HG03175 (cell line): ENCODE data around the gene ARHGAP26.

Source experiments
- ATAC-seq: cut with Tn5 transposase; IDR thresholded peaks from one replicate; pipeline ENCODE4 v1.9.1; 2021; ENCODE audit warnings: mild to moderate bottlenecking, moderate library complexity; ENCODE audit not compliant: unreplicated experiment

Gene ARHGAP26

DNA sequence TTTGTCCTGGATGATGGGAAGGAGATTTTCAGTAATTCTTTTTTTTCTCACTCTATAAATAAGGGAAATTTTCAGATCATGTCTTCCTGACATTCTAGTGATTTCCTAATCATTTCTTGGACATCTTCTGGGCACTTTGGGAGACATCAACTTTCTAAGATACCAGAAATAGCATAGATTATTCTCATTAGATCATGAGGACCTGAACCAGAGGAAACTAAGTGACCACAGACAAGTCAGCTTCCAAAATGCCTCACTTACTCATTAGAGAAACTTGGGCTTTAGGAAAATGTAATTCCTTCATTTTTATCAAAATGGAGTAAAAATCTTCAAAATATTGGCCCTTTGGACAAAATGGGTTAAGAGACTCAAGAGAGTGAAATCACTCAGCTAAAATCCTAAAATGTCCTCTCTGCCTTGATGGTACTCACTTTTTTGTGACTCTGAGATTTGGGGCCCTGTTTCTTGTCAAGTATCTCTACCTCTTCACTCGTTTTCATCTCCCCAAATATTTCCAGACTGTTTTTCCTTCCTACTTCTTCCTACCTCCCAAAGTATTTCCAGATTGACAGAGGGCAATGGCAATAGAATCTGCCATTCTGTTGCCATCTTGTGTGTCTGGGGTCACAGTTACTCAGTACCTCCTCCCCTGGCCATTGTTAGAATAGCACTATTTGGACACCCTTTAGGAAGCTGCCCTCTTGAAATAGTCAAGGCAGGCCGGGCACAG, 438.8 kb downstream of the ARHGAP26 start:
- ATAC-seq: no peak

DNA sequence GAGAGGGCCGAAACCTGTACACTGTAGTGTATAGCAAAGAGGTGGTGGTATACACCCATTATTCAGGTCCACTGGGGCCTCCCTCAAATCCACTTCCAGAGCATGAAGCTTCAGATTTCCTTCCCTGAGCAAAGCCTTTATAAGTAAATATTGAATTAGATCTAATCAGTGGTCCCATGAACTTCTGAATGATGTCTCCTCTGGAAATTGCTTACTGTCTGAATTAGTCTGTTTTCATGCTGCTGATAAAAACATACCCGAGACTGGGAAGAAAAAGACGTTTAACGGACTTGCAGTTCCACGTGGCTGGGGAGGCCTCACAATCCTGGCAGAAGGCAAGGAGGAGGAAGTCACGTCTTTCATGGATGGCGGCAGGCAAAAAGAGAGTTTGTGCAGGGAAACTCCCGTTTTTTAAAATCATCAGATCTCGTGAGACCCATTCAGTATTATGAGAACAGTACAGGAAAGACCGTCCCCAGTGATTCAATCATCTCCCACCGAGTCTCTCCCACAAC, 439.8 kb downstream of the ARHGAP26 start:
- ATAC-seq: no peak

DNA sequence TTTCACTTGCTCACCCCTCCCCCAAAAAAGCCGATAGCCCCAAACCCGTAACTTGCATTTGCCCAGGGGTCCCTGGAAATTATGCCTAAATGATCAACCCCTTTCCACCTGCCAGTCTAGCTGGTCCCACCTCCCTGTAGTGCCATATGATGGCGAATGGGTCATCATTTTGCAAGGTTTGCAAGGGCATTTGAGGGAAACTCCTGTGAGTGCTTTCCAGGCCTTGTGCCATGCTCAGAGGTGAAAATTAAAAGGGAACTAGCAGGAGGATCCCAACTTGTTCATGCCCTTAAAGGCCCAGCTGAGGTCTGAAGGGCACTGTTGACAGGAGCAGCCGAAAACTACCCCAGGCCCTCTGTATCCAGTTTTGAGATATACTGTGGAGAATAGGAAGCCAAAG, 440.4 kb downstream of the ARHGAP26 start:
- no peak for ATAC-seq

DNA sequence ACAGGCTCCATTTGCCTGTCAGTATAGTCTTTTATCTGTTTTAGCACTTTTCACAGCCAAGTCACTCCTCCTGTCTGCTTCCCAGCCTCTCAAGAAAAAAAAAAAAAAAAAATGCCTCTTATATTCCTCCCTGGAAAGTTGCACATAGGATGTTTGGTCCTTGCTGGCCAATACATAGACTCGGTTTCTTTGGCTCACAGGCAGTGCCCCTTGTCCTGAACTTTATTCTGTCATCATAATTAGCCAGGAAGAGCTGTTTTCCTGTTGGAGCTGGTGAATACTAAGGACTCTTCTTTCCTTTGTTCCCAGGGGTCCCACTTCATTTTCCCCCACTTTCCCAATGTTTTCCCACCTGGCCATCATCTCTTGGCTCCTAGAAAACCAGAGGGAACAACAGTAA, 442.1 kb downstream of the ARHGAP26 start:
- ATAC-seq: no peak

DNA sequence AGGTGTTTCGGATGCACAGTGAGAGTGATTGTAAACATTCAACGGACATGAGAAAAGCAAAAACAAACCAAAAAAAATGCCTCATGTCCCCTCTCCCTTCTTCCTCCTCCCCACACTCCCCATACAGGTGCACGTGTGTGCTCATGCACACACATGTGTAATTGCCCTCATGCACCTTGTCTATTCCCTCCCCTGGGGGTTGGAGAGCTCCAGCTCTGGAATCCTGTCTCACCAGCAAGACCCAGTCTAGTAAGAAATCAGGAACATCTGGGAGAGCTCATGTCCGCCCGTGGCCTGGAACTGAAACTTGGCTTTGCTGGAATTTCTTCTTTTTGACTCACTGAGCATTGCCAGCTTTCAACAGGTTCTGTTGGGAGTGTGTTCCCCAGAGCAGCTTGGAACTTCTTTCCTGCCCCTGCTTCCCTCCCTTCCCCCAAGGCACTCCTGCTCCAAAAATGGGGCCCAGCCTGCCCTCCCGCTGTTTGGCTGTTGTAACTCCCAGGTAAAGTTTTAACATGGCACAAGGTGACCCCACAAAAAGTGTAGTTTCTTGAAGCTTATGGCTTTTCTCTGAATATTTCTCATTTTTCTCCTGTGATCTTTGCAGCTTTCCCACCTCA, 443.2 kb downstream of the ARHGAP26 start:
- no peak for ATAC-seq

DNA sequence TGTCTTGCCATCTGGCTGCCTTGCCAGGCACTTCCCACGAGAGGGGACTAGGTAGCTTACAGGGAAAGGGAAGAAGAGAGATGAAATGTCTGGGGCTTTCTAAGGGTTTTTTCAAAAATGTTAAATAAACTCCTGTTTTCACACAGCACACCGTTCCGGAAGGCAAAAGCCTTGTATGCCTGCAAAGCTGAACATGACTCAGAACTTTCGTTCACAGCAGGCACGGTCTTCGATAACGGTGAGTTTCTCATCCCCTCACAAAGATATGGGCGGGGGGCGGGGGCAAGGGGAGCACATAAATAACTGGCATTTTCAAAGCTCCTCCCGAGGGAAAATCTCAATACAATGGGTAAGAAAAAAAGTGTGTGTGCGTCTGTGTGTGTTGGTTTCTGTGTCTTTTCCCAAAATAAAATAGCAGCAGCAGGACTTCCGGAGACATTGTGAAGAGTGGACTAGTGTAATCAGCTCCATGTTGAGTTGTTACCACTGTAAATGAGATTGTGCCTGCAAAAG, 443.7 kb downstream of the ARHGAP26 start:
- ATAC-seq: peak; percentile 40

DNA sequence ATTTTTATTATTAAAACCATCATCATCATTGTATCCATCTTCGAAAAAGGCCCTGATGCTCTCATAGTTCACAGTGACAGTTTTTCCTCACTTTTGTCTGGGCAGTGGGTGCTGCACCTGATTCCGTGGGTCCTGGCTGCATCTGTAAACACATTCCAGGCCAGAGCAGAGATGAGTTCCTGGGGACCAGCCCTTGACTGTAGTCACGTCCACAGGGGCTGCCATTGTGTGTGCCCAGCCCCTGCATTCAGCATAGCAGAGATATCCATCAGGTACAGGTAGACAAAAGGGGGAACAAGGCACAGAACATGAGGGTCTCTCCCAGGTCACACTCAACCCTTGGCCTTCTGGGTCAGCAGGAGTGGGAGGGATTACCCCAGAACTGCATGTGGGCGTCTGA, 444.3 kb downstream of the ARHGAP26 start:
- ATAC-seq: no peak

DNA sequence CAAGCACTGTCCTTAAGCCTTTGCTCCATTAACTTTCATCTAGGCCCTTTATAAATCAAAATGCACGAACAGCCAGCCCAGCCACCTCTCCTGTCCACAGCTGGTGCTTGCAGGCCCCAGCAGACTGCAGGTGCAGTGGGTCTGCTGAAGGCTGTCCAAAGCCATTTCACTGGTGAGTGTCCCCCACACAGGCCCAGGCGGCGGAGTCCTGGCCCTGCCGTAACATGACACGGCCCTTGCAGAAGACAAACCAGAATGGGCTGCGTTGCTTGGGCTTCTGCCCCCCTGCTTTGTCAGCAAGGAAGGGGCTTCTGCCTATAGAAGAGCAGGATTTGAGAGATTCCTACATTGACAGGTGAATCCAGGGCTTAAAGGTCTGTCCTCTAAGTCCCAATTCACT, 444.7 kb downstream of the ARHGAP26 start:
- no peak for ATAC-seq

DNA sequence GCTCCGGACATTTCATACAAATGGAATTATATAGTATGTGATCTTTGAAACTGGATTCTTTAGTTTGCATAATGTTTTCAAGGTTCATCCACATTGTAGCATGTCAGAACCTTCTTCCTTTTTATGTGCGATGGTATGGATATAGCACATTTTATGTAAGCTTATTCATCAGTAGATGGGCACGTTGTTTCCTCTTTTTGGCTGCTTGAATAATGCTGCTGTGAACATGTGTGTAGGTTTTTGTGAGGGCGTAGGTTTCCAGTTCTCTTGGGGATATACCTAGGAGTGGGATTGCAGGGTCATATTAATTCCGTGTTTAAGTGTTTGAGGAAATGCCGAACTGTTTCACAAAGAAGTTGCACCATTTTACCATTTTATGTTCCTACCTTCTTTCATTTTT, 445.5 kb downstream of the ARHGAP26 start:
- no peak for ATAC-seq

DNA sequence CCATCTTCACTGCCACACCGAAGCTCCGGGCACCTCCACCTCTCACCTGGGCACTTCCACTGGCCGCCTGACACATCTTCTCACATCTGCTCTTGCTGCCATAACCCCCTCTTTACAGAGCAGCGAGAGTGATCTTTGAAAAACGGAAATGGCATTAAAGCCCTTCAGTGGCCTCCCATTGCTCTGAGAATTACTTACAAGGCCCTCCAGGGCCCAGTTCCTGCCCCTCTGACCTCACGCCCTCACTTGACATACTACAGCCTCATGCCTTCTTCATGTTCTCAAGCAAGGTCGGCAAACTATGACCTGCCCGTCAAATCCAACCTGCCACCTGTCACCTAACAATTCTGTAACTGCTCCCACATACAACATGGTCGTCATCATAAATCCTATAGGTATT, 446.0 kb downstream of the ARHGAP26 start:
- peak; percentile 37 for ATAC-seq

DNA sequence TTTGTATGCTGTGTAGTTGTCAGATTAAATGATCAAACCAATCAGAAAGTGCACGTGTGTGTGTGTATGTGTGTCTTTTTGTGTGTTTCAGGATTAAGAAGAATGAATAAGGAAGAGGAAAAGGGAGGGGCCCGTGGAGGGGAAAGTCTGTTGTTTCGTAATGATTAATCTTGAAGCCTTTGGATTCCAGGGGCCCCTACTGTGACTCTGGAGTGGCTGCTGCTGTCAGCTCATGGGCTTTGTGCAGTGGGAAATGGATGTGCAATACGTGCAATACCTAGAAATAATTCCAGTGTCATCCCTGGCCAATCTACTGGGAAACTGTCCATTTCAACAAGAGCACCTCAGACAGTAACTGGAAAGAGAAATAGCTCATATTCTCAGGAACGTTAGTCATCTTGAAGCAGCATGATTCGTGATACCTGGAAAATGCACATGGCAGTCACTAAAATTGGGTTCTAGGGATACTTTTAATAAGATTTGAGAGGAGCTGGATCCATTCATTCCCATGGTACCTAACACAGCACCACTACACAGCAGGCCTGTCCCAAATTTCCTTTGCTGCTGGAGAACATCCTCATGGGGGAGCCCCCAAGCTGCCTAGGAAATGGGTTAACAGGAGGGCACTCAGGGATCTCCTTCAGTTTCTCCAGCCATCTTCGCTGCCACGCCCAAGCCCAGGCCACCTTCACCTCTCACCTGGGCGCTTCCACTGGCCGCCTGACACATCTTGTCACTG, 447.1 kb downstream of the ARHGAP26 start:
- no peak for ATAC-seq

DNA sequence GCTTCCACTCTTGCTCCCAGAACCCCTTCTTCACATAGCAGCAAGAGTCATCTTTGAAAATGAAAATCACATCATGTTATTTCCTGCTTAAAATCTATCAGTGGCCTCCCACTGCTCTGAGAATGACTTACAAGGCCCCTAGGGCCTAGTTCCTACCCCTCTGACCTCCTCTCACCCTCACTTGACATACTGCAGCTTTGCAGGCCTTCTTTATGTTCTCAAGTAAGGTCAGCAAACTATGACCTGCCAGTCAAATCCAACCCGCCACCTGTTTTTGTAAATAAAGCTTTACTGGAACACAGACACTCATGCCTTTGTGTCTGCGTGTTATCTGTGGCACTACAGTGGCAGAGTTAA, 447.6 kb downstream of the ARHGAP26 start:
- ATAC-seq: peak; percentile 27

DNA sequence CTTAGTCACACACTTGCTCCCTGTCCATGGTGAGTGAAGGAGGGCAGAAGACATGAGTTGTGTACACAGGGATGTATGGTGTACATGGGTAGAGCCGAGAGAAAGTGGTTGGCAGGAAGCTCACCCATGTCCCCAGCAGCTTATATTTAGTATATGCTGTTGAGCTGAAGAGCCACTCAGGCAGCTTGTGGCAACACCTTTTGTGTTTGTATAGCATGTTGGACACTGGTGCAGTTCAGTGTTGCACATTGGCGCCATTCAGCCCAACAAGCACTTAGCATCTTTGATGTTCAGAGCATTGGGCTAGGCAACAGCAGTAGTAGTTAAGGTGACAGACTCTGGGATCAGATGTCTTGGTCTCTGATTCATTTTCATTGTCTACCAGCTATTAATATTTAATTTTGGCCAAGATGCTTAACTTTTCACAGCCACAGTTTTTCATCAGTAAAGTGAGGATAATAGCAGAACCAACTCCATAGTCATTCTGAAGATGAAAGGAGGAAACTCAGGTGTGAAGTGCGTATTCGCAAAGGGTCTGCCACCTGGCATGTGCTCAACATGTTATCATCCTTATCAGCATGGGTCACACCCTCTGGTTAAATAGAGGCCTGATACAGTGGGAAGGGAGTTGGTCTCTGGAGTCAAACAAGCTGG, 448.5 kb downstream of the ARHGAP26 start:
- peak; percentile 24 for ATAC-seq

DNA sequence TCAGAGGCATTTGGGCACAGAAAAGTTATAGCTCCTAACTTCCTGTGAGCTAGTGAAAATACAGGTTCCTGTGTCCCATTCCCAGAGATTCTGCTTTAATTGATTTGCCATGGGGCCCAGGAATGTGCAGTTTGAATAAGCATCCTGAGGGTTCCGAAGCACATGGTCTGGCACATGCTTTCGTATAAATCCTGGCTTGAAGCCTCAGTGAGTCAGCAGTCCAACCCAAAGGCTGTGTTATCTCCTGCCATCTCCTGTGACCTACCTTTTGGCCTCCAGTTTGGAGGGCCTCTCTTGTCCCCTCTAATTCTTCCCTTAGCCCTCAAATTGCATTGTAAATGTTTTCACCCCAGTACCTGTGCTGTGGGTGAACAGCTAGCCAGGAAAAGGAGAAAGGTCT, 449.5 kb downstream of the ARHGAP26 start:
- no peak for ATAC-seq

DNA sequence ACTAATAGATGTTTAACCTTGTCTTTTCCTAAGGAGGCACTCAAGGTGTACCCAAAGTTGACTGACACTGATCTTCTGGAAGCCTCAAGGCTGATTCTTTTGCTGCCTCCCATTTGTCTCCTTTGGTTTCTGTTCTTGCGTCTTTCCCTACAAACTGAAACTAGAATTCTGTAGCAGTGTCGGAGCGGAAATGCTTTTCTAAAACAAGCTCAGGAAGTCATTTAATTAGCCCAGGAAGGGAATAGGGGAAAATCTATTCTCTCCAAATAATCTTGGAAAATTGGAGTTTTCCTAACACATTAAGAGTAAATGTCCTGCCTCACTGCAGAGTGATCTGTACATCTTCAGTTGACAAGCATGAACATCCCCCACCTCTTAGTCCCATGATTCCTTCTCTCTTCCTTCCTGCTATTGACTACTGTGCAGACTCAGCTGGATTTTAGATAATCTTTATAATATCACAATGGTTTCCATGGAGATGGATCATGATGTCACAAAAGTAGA, 450.6 kb downstream of the ARHGAP26 start:
- no peak for ATAC-seq

DNA sequence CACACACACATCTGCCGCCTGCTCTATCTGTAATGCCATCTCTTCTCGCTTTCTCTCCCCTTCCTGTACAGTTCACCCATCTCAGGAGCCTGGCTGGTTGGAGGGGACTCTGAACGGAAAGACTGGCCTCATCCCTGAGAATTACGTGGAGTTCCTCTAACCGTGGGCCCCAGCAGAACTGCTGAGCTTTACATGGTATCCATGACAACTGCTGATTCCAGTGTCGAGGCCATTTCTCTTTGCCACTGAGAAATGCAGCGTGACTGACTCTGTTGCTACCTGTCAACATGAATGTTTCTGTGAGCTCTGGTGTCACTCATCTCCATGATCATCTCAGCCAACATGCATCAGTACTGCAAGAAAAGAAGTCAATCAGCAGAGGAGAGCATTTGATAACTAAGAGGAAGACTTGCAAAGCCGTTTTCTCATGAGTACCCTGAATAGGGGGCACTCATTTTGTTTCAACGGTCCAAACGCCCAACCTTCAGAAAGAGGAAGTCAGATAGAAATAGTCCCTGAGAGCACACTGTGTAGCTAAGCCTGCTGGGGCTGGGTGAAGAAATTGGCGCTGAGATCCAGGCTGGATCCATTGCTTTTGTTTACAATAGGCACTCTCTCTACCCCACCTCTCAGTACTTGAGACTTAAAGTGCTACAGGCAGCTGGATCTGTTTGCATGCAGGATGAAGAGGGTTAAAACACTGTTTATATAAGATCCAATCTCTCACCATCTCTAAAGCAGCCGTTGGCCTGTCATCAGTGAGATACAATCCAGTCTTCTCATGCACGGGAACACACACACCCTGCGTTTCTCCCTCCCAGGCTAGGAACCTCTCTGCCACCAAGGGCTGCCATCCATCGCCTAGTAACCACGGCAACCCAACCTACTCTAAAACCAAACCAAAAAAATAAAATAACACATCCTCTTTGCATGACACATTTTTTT, 452.4 kb downstream of the ARHGAP26 start:
- ATAC-seq: peak; percentile 60

DNA sequence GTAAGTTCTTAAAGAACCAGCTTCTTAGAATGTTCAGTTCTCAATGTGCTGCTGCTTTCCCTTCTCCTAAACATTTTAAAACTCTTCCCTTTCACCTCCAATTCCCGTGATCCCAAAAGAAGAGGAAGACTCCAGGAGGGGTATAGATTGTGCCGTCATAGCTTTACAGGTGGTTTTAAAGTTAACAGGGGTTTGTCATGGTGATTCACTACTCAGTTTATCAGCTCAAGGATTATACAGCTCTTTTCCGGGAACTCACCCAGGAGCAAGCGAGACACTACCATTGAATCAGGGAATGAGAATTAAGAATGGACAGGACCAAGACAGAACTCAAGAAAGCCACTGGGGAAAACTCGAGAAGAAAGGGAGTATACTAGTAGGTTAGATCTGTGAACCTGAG, 454.5 kb downstream of the ARHGAP26 start:
- no peak for ATAC-seq

DNA sequence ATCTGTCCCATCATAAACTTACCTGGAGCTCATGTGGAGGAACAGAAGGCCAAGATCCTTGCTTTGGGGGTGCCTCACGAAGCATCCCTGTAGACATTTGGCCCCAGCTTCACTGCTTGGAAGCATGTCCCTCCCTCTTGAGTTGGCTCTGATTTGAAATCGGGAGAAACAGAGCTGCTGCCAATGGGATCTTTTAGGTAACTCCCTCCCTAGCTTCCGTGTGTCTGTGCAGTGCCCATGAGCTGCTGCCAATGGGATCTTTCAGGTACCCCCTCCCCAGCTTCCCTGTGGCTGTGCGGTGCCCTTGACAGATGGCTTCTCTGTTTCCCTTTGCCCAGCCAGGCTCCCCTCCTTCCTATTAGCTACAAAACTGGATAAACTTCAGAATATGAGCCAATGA, 455.3 kb downstream of the ARHGAP26 start:
- no peak for ATAC-seq

DNA sequence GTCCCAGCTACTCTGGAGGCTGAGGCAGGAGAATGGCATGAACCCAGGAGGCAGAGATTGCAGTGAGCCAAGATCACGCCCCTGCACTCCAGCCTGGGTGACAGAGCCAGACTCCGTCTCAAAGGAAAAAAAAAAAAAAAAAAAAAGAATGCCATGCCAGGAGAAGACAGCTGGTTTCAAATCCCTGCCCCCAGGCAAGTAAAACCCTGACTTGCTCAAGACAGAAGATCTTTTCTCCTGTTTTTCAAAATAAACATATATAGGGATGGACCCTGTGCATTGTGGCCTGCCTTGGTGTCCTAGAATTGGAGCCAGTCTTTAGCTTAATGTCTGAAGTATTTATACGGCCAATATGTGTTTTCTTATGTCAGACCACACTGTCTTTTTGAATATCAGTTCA, 456.2 kb downstream of the ARHGAP26 start:
- no peak for ATAC-seq

DNA sequence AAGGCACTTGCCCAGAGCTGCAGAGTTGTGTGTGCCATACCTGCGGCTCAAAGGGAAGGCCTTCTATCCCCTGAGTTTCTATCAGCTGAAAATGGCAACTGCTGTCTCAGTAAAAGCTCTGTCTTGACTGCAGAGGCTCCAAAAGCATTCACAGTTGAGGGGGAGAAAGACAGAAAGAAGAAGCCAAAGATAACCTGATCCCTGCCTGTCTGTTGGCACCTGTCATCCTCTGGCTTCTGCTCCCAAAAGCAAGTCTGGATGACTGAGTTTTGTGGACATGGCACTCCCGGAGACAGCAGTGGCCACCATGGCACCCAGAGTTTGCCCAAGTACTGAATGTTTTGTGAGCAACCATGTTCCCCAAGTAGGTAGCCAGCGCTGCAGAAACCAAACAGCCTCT, 456.7 kb downstream of the ARHGAP26 start:
- no peak for ATAC-seq
